Astrocyte (in vitro differentiated cells and primary cell): ENCODE data around the gene RAB11B. TPM values are rescaled to one million over a fixed set of nuclear protein-coding genes. Genes with fewer than 3 reads are reported as not detected.
A peak's percentile ranks its signal among the peaks of the same experiment; 100 is the strongest.
"Not testable (repeated sequence)": the region's sequence is repeated elsewhere in the genome, so short reads cannot be mapped to it uniquely, and the experiment has no call there.

ENCODE experiments used
- DNase-seq: peaks from one replicate; pipeline ENCODE4 v3.0.0-alpha.2; 2010; ENCODE audit warnings: low read depth
- FAIRE-seq: peaks from 2 replicates; lab custom pipeline; 2011; peaks lifted over from hg19 to GRCh38; lab: Jason Lieb, UNC
- H2AFZ ChIP-seq: 2 replicates; pipeline ENCODE4 v1.6.0; 2012; ENCODE audit warnings: low read depth, low read length, inconsistent platforms
- H3K27ac ChIP-seq: 2 replicates; pipeline ENCODE4 v1.5.1; 2011; ENCODE audit warnings: low read depth, low read length, inconsistent platforms
- H3K27me3 ChIP-seq: 2 replicates; pipeline ENCODE4 v1.6.0; 2011; ENCODE audit warnings: low read length, inconsistent platforms; ENCODE audit not compliant: insufficient read depth
- H3K36me3 ChIP-seq: 2 replicates; pipeline ENCODE4 v1.5.1; 2011; ENCODE audit warnings: low read length, inconsistent platforms; ENCODE audit not compliant: insufficient read depth
- H3K4me1 ChIP-seq: 2 replicates; pipeline ENCODE4 v1.5.1; 2011; ENCODE audit warnings: low read length, inconsistent platforms; ENCODE audit not compliant: insufficient read depth
- H3K4me2 ChIP-seq: 2 replicates; pipeline ENCODE4 v1.6.0; 2012; ENCODE audit warnings: low read length, inconsistent platforms
- H3K4me3 ChIP-seq: 2 replicates; pipeline ENCODE4 v1.5.1; 2011; ENCODE audit warnings: low read depth, mild to moderate bottlenecking, low read length, inconsistent platforms; ENCODE audit not compliant: insufficient read depth
- H3K79me2 ChIP-seq: 2 replicates; pipeline ENCODE4 v1.6.0; 2012; ENCODE audit warnings: mild to moderate bottlenecking, low read length, inconsistent platforms; ENCODE audit not compliant: insufficient read depth
- H3K9ac ChIP-seq: 2 replicates; pipeline ENCODE4 v1.6.0; 2012; ENCODE audit warnings: mild to moderate bottlenecking, low read length, inconsistent platforms
- H3K9me3 ChIP-seq: 2 replicates; pipeline ENCODE4 v1.5.1; 2012; ENCODE audit warnings: low read depth, mild to moderate bottlenecking, low read length, inconsistent platforms; ENCODE audit not compliant: insufficient read depth
- H4K20me1 ChIP-seq: 2 replicates; pipeline ENCODE4 v1.6.0; 2012; ENCODE audit warnings: low read length, inconsistent platforms; ENCODE audit not compliant: insufficient read depth
- H3K27ac Mint-ChIP-seq: one replicate; pipeline ENCODE4 v1.8.0; 2021; ENCODE audit warnings: mild to moderate bottlenecking, mixed read lengths; ENCODE audit not compliant: unreplicated experiment
- H3K27me3 Mint-ChIP-seq: one replicate; pipeline ENCODE4 v1.8.0; 2021; ENCODE audit warnings: low read depth, mixed read lengths; ENCODE audit not compliant: unreplicated experiment
- H3K36me3 Mint-ChIP-seq: one replicate; pipeline ENCODE4 v1.8.0; 2021; ENCODE audit warnings: low read depth, mixed read lengths; ENCODE audit not compliant: unreplicated experiment
- H3K4me1 Mint-ChIP-seq: one replicate; pipeline ENCODE4 v1.8.0; 2021; ENCODE audit warnings: low read depth, mixed read lengths; ENCODE audit not compliant: unreplicated experiment
- H3K4me3 Mint-ChIP-seq: one replicate; pipeline ENCODE4 v1.8.0; 2021; ENCODE audit warnings: mild to moderate bottlenecking, moderate library complexity, mixed read lengths; ENCODE audit not compliant: unreplicated experiment
- H3K9me3 Mint-ChIP-seq: one replicate; pipeline ENCODE4 v1.8.0; 2021; ENCODE audit warnings: mild to moderate bottlenecking, mixed read lengths; ENCODE audit not compliant: unreplicated experiment
- EZH2 ChIP-seq: IDR thresholded peaks from 2 replicates; pipeline ENCODE4 v1.6.1; 2012; ENCODE audit warnings: mild to moderate bottlenecking, low read length, inconsistent platforms; ENCODE audit not compliant: insufficient read depth
- total RNA-seq: library from RNA; stranded (reverse); gene quantifications from 2 replicates; pipeline ENCODE4 v1.2.1, GENCODE V29; 2021
- TF ChIP-seq, protein P1 (sequence below): IDR thresholded peaks from 2 replicates; pipeline ENCODE4 v1.5.1; 2011; ENCODE audit warnings: low read depth, mild to moderate bottlenecking, inconsistent platforms, low read length, moderate library complexity; ENCODE audit not compliant: insufficient read depth

RAB11B gene
- total RNA-seq, 1 donor from 2014 or later: 85.2 TPM

GRCh38 chr19:8342684-8343482, 47.3 kb upstream of the RAB11B start, which contains the start of gene KANK3:
Gene KANK3, minus strand, starts transcription at chr19:8343262. Its CDS starts 5,434 bp downstream, at chr19:8337828.
- peak; percentile 89 for TF ChIP-seq EZH2
- TF ChIP-seq, protein P1, sequence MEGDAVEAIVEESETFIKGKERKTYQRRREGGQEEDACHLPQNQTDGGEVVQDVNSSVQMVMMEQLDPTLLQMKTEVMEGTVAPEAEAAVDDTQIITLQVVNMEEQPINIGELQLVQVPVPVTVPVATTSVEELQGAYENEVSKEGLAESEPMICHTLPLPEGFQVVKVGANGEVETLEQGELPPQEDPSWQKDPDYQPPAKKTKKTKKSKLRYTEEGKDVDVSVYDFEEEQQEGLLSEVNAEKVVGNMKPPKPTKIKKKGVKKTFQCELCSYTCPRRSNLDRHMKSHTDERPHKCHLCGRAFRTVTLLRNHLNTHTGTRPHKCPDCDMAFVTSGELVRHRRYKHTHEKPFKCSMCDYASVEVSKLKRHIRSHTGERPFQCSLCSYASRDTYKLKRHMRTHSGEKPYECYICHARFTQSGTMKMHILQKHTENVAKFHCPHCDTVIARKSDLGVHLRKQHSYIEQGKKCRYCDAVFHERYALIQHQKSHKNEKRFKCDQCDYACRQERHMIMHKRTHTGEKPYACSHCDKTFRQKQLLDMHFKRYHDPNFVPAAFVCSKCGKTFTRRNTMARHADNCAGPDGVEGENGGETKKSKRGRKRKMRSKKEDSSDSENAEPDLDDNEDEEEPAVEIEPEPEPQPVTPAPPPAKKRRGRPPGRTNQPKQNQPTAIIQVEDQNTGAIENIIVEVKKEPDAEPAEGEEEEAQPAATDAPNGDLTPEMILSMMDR: no peak
- Histone ChIP-seq H3K9me3 (no peaks in the 10 kb centered on the region), H2AFZ (peak within 1 kb of the TSS; percentile 56), H3K9ac (no peak within 1 kb of the TSS), H3K27me3 (peaks cover 13% of the 10 kb centered on the region), H4K20me1 (no peaks in the 10 kb centered on the region), H3K4me2 (peak within 1 kb of the TSS; percentile 51), H3K4me3 (no peak within 1 kb of the TSS), H3K36me3 (no peaks in the 10 kb centered on the region), H3K4me1 (peaks cover 3% of the 10 kb centered on the region), H3K79me2 (no peaks in the 10 kb centered on the region), H3K27ac (no peak within 1 kb of the TSS)
- H3K9me3 Mint-ChIP-seq: no peaks in the 10 kb centered on the region
- peaks cover 3% of the 10 kb centered on the region for H3K4me1 Mint-ChIP-seq
- no peak within 1 kb of the TSS for H3K27ac Mint-ChIP-seq
- FAIRE-seq: no peak
- peaks cover 30% of the 10 kb centered on the region for H3K27me3 Mint-ChIP-seq
- DNase-seq: peak; percentile 92
- no peak within 1 kb of the TSS for H3K4me3 Mint-ChIP-seq
- peaks cover 3% of the 10 kb centered on the region for H3K36me3 Mint-ChIP-seq

GRCh38 chr19:8343483-8343844, 46.7 kb upstream of the RAB11B start:
- H2AFZ ChIP-seq: no peak overlapping the region

DNA sequence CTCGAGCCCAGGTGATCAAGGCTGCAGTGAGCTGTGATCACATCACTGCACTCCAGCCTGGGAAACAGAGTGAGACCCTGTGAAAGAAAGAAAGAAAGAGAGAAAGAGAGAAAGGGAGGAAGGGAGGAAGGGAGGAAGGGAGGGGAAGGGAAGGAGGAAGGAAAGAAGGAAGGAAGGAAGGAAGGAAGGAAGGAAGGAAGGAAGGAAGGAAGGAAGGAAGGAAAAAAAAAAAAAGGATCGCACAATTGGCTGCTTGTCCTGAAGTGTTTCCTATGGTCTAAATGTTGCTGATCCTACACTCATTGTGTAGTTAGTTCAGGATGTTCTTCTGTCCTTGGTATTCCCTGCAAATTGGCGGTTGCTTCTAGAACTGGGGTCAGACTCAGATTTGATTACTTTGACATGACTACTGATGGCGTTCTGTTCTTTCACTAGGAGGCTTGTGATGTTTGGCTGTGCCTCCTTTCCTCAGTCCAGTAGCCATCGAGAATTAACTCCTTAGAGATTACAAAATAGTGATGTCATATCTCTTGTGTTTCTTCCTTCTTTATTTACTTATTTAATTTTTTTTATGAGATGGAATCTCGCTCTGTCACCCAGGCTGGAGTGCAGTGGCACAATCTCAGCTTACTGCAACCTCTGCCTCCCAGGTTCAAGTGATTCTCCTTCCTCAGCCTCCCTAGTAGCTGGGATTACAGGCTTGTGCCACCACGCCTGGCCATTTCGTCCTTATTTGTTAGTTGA, 40.4 kb upstream of the RAB11B start:
- not testable (repeated sequence) for H3K36me3 ChIP-seq, H3K27me3 ChIP-seq, H3K4me1 Mint-ChIP-seq, H4K20me1 ChIP-seq, H3K4me3 ChIP-seq, H3K9me3 ChIP-seq, H3K4me3 Mint-ChIP-seq, H2AFZ ChIP-seq, H3K27me3 Mint-ChIP-seq, H3K4me2 ChIP-seq, DNase-seq, H3K9ac ChIP-seq, FAIRE-seq, H3K27ac Mint-ChIP-seq, H3K36me3 Mint-ChIP-seq, H3K79me2 ChIP-seq, H3K27ac ChIP-seq, H3K9me3 Mint-ChIP-seq
- peaks cover 10% of the 10 kb centered on the region for H3K4me1 ChIP-seq

More at GRCh38 chr19:8343483-8343844, 46.7 kb upstream of the RAB11B start:
- Histone ChIP-seq H3K4me2 (peak overlapping the region; percentile 51), H3K9me3 (no peaks in the 10 kb centered on the region), H3K27me3 (peaks cover 13% of the 10 kb centered on the region), H3K4me3 (no peak overlapping the region), H3K27ac (no peak overlapping the region), H3K79me2 (no peaks in the 10 kb centered on the region), H3K4me1 (peaks cover 3% of the 10 kb centered on the region), H3K36me3 (no peaks in the 10 kb centered on the region), H4K20me1 (no peaks in the 10 kb centered on the region), H3K9ac (no peak overlapping the region)
- Mint-ChIP-seq H3K36me3 (peaks cover 3% of the 10 kb centered on the region), H3K4me3 (no peak overlapping the region), H3K27me3 (peaks cover 27% of the 10 kb centered on the region), H3K9me3 (no peaks in the 10 kb centered on the region), H3K4me1 (peaks cover 3% of the 10 kb centered on the region), H3K27ac (no peak overlapping the region)
- DNase-seq: no peak
- TF ChIP-seq EZH2: no peak
- TF ChIP-seq, protein P1: no peak
- FAIRE-seq: no peak
